GM18520 (cell line): ENCODE measurements around the gene TEX52.

ENCODE experiments used
- ATAC-seq: cut with Tn5 transposase; IDR thresholded peaks from one replicate; pipeline ENCODE4 v1.9.1; 2021; ENCODE audit not compliant: unreplicated experiment

Gene TEX52

GRCh38 chr12:2801044-2801783 is 55.6 kb downstream of the TEX52 start:
- no peak for ATAC-seq

GRCh38 chr12:2800046-2800570 is 56.7 kb downstream of the TEX52 start:
- no peak for ATAC-seq
